OCI-LY7 (cell line): Measurements from ENCODE around the gene DYNLRB1. TPM values are rescaled to one million over a fixed set of nuclear protein-coding genes. Genes with fewer than 3 reads are reported as not detected.

Experiments
- Bru-seq: library from RNA; stranded (reverse); fragments of 400-500 nt; gene quantifications from one replicate; lab custom pipeline; 2021; lab: Mats Ljungman, UMichigan
- BruChase-seq, 2 experiments: library from RNA; stranded (reverse); fragments of 400-500 nt; gene quantifications; one replicate each; lab custom pipeline; 2021; lab: Mats Ljungman, UMichigan
- BruUV-seq: library from RNA; stranded (reverse); fragments of 400-500 nt; replicated peaks from 2 replicates; lab custom pipeline; 2021; lab: Mats Ljungman, UMichigan
- CTCF ChIA-PET: fragments of 300-600 bp; sonication (Branson Sonifier 250); formaldehyde crosslinking; loops from one replicate; lab custom pipeline; 2022; ENCODE audit warnings: antibody characterized with exemption; ENCODE audit not compliant: unreplicated experiment; lab: Charles Lee
- POLR2A ChIA-PET: fragments of 300-600 bp; sonication (Branson Sonifier 250); formaldehyde crosslinking; loops from one replicate; lab custom pipeline; 2022; ENCODE audit warnings: antibody characterized with exemption; lab: Charles Lee
- DNase-seq: peaks from one replicate; pipeline ENCODE4 v3.0.0-alpha.2; 2015; ENCODE audit warnings: low spot score
- H2AFZ ChIP-seq: fragments of 200-600 bp; sonication (generic), shearing (Covaris generic); 2 replicates; pipeline ENCODE4 v1.6.1; 2014; ENCODE audit warnings: mild to moderate bottlenecking, antibody characterized with exemption, low read length, moderate library complexity
- H3K27ac ChIP-seq: fragments of 200-600 bp; sonication (generic); 2 replicates; pipeline ENCODE4 v1.5.1; 2014; ENCODE audit warnings: mixed run types, low read depth, mild to moderate bottlenecking, moderate library complexity, low read length, inconsistent platforms; ENCODE audit not compliant: poor library complexity, severe bottlenecking
- H3K36me3 ChIP-seq: fragments of 200-600 bp; sonication (generic); 2 replicates; pipeline ENCODE4 v1.6.1; 2014; ENCODE audit warnings: mild to moderate bottlenecking, antibody characterized with exemption, low read length, moderate library complexity, mixed read lengths; ENCODE audit not compliant: insufficient read depth
- H3K4me1 ChIP-seq: fragments of 200-600 bp; sonication (generic); 2 replicates; pipeline ENCODE4 v1.5.1; 2014; ENCODE audit warnings: mild to moderate bottlenecking, low read length; ENCODE audit not compliant: insufficient read depth, poor library complexity, severe bottlenecking
- H3K4me2 ChIP-seq: fragments of 200-600 bp; sonication (generic); 2 replicates; pipeline ENCODE4 v1.6.1; 2014; ENCODE audit warnings: mild to moderate bottlenecking, low read length
- H3K4me3 ChIP-seq: fragments of 200-600 bp; sonication (generic); 2 replicates; pipeline ENCODE4 v1.5.1; 2014; ENCODE audit warnings: mild to moderate bottlenecking, low read depth, low read length; ENCODE audit not compliant: poor library complexity, severe bottlenecking
- H3K79me2 ChIP-seq: fragments of 200-600 bp; sonication (generic); 2 replicates; pipeline ENCODE4 v1.6.1; 2016; ENCODE audit warnings: low read depth, mild to moderate bottlenecking, low read length, moderate library complexity, mixed read lengths; ENCODE audit not compliant: insufficient read depth
- H3K9me2 ChIP-seq: fragments of 200-600 bp; sonication (generic); 2 replicates; pipeline ENCODE4 v1.6.1; 2016; ENCODE audit warnings: mild to moderate bottlenecking, low read length, mixed read lengths; ENCODE audit not compliant: insufficient read depth
- H3K9me3 ChIP-seq: fragments of 200-600 bp; sonication (generic); 2 replicates; pipeline ENCODE4 v1.6.1; 2014; ENCODE audit warnings: mild to moderate bottlenecking, mixed run types, low read length, mixed read lengths
- H4K20me1 ChIP-seq: fragments of 200-600 bp; sonication (generic); 2 replicates; pipeline ENCODE4 v1.6.1; 2014; ENCODE audit warnings: mild to moderate bottlenecking, antibody characterized with exemption, low read length, moderate library complexity, mixed read lengths; ENCODE audit not compliant: insufficient read depth
- CTCF ChIP-seq: fragments of 200-600 bp; sonication (generic); conservative IDR thresholded peaks from 2 replicates; pipeline ENCODE4 v1.5.1; 2014; ENCODE audit warnings: mild to moderate bottlenecking, antibody characterized with exemption, low read length, moderate library complexity, mixed read lengths
- EZH2phosphoT487 ChIP-seq: fragments of 200-600 bp; sonication (generic); IDR thresholded peaks from 2 replicates; pipeline ENCODE4 v1.6.1; 2018; ENCODE audit warnings: low read depth, borderline replicate concordance, mild to moderate bottlenecking, mixed run types, antibody characterized with exemption, low read length, moderate library complexity, mixed read lengths
- intact Hi-C: fragments of 100-400 bp; cut with micrococcal nuclease; formaldehyde crosslinking; loops from one replicate; pipeline ENCODE4 v1.10.0; 2022; ENCODE audit not compliant: unreplicated experiment
- long read RNA-seq: library from polyadenylated mRNA; stranded (forward); transcript quantifications from one replicate; pipeline ENCODE4 v2.0.0, GENCODE V29; 2022
- total RNA-seq, 2 experiments: library from RNA; depleted of rRNA in 1 of 2; stranded (reverse); fragments of >200 nt in 1 of 2; shearing (Covaris generic) in 1 of 2; gene quantifications; 2 replicates each; pipeline ENCODE4 v1.2.3, GENCODE V29; 2014 to 2022

The DYNLRB1 gene
- total RNA-seq (2014; rRNA removed; shearing (Covaris generic)) = 128 and 155 TPM in 2 replicates
- total RNA-seq (2022) = 94.2 and 99.8 TPM in 2 replicates
- Bru-seq, nascent RNA = percentile 65 among the genes with signal in this experiment
- BruChase-seq, experiment 1, labeled RNA remaining after a 6-hour chase = percentile 70 among the genes with signal in this experiment
- percentile 65 among the genes with signal in this experiment for BruChase-seq, experiment 2, labeled RNA remaining after a 2-hour chase
- long read RNA-seq, transcript DYNLRB1-202 (4 exons, 675 nt) = major isoform, 43 of 51 reads
- long read RNA-seq, partial matches to known transcripts = 3 of 51 reads
- long read RNA-seq, other reads (novel, unspliced or antisense) = 4 of 51 reads

DNA sequence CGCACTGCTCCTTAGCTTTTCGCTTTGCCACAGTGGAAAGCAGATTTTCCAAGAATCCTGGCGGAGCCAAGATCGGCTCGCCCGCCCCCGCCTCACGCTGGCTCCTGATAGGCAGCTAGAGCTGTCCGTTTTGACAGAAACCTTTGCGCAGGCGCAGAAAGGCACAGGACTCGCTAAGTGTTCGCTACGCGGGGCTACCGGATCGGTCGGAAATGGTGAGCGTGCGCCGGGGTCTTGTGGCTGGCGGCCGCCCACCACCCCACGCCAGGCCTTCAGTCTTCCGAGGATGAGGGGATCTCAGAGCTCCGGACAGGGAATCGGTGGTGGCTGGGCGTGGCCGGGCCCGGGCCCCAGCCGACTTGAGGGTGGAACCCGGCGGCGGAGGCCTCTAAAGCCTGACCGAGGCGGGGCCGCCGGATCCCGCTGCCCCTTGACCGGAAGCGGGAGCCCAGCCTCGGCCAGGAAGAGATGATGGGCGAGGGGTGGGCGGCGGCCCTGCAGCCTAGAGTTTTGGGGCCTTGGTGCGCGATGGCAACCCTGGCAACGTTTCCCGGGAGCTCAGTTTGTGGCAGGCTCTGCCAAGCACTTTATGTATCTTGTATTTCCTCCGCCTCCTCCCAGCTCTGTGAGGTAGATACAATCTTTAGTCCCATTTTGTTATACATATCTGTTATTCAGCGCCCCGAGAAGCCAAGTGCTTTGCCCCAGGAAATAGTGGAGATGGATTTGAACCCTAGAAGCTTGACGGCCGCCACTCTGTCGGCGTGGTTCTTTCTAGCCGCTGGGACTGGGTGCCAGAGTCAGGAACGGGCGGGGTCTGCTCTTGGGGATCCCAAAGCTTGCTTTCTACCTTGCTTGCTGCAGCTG lies at the start of gene DYNLRB1:
TSS of gene DYNLRB1 (plus strand) at position 176 of the 867 bp plus-strand sequence. CDS start at position 213, 37 bp downstream.
- ChIA-PET CTCF (interaction anchor here (1.5 to 2.4 kb wide), 2 partner anchors 8 to 204 kb away, joined by 3 to 11 read pairs; no protein-coding TSS in a partner anchor), POLR2A (interaction anchor here (0.5 to 1.5 kb wide), 10 partner anchors 14 to 1611 kb away, joined by 3 to 7 read pairs (median 4); no protein-coding TSS in a partner anchor)
- Histone ChIP-seq H3K27ac (peak within 1 kb of the TSS; percentile 29), H3K4me2 (peak within 1 kb of the TSS; percentile 95), H2AFZ (peak within 1 kb of the TSS; percentile 93), H3K9me3 (no peaks in the 10 kb centered on the region), H3K36me3 (peaks cover 9% of the 10 kb centered on the region; the same call in 1 of the 2 replicates), H3K9me2 (no peaks in the 10 kb centered on the region), H4K20me1 (no peaks in the 10 kb centered on the region), H3K79me2 (peaks cover 28% of the 10 kb centered on the region), H3K4me1 (peaks cover 19% of the 10 kb centered on the region), H3K4me3 (peak within 1 kb of the TSS; percentile 99)
- intact Hi-C loops = loop anchor here (2.0 kb wide), 1 partner anchor 214 kb away; the partner anchor contains the start of gene AHCY
- no peak for TF ChIP-seq CTCF
- no peak for TF ChIP-seq EZH2phosphoT487
- peak; percentile 99 for DNase-seq
- BruUV-seq = TSS peak; percentile 59

GRCh38 chr20:34468951-34469350 lies 47.3 kb upstream of the DYNLRB1 start:
- intact Hi-C loops = no loop called here
- peaks cover 46% of the 10 kb centered on the region for H3K36me3 ChIP-seq
- POLR2A ChIA-PET = interaction anchor here (1.0 kb wide), 1 partner anchor 156 kb away, joined by 3 read pairs; no protein-coding TSS in a partner anchor

More at GRCh38 chr20:34468951-34469350, 47.3 kb upstream of the DYNLRB1 start:
- DNase-seq = no peak
- Histone ChIP-seq H4K20me1 (no peaks in the 10 kb centered on the region), H3K4me3 (no peak overlapping the region), H3K27ac (no peak overlapping the region), H3K4me1 (no peaks in the 10 kb centered on the region), H3K9me3 (no peaks in the 10 kb centered on the region), H3K9me2 (no peaks in the 10 kb centered on the region), H3K4me2 (no peak overlapping the region), H2AFZ (no peak overlapping the region), H3K79me2 (no peaks in the 10 kb centered on the region)
- CTCF ChIA-PET = no interaction called here
- TF ChIP-seq CTCF (no peak), EZH2phosphoT487 (no peak)
- BruUV-seq = no TSS peak
